ENCODE measurements around the gene RCBTB1.
A peak's percentile ranks its signal among the peaks of the same experiment; 100 is the strongest.

Gene RCBTB1

DNA sequence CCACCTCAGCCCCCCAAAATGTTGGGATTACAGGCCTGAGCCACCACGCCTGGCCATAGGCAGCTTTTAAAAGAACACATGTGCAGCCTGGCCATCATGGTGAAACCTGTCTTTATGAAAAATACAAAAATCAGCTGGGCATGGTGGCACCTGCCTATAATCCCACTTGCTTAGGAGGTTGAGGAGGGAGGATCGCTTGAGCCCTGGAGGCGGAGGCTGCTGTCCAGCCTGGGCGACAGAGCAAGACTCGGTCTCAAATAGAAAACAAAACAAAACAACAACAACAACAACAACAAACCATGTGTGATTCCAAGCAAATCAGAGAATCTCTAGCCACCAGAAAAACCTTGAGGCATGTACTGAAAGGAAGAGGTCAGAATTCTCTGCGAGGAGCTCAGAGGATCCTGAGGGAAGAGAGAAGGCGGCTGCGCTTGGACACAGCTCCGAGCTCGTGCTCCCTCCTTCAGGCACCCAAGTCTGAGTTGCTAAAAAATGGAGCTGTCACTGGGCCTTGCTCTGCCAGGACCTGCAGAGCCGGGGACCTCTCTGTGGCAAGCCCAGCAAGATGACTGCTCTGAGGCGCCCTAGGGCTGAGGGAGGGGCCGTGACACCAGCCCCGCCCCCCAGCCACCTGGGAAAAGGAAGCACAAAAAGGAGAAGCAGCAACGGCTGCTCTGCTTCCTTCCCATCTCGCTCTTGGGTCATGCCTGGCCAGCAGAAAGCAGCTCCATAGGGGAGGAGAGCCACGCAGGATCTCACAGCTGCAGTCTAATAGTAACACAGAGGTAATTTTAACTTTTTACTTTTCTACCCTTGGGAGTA is 42.7 kb upstream of the RCBTB1 start, which contains the start of gene ARL11:
Gene ARL11, plus strand, starts transcription at position 677 of the 822 bp plus-strand sequence. CDS start 1,941 bp downstream, outside the sequence.
- TF ChIP-seq, protein P1, sequence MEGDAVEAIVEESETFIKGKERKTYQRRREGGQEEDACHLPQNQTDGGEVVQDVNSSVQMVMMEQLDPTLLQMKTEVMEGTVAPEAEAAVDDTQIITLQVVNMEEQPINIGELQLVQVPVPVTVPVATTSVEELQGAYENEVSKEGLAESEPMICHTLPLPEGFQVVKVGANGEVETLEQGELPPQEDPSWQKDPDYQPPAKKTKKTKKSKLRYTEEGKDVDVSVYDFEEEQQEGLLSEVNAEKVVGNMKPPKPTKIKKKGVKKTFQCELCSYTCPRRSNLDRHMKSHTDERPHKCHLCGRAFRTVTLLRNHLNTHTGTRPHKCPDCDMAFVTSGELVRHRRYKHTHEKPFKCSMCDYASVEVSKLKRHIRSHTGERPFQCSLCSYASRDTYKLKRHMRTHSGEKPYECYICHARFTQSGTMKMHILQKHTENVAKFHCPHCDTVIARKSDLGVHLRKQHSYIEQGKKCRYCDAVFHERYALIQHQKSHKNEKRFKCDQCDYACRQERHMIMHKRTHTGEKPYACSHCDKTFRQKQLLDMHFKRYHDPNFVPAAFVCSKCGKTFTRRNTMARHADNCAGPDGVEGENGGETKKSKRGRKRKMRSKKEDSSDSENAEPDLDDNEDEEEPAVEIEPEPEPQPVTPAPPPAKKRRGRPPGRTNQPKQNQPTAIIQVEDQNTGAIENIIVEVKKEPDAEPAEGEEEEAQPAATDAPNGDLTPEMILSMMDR (conservative IDR thresholded peaks at IDR 0.05) = no peak
- no peak for TF ChIP-seq ZFX (IDR thresholded peaks at IDR 0.05)
- no peak within 1 kb of the TSS for H3K27ac ChIP-seq

DNA sequence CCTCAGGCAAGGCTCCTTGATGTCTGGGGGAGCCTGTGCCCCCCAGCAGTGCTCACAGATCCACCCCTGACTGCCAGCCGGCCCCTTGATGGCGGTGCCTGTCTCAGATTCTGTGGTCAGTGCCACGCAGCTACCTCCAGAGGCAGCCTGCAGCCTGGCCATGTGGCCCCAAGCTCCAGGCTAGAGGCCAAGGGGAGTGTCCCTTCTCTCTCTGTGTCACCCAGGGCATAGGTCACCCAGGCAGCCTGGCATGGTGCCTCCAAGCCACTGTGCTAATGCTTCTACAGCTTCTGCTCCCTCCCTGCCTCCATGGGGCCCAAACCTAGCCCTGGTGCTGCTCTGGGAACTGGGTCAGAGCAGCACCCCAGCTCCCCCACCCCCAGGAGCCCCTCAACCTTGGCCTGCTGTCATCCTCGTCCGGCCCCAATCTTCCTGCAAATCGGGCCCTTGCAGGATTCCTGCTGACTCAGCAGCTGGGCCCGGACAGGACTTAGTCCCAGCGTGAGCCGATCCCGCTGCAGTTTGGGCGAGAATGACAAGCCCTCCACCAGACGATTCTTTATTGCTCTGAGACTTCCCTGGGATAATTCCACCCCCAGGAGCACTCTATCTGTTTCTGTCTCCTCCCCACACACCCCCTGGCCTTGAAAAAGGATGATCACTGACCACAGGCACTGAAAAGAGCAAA is 40.2 kb upstream of the RCBTB1 start:
- TF ChIP-seq, protein P1 (conservative IDR thresholded peaks at IDR 0.05) = no peak
- TF ChIP-seq ZFX (IDR thresholded peaks at IDR 0.05) = no peak
- 0 out of 2 replicates have a peak overlapping the region, but pooled peaks have one; percentile 1 for H3K27ac ChIP-seq

DNA sequence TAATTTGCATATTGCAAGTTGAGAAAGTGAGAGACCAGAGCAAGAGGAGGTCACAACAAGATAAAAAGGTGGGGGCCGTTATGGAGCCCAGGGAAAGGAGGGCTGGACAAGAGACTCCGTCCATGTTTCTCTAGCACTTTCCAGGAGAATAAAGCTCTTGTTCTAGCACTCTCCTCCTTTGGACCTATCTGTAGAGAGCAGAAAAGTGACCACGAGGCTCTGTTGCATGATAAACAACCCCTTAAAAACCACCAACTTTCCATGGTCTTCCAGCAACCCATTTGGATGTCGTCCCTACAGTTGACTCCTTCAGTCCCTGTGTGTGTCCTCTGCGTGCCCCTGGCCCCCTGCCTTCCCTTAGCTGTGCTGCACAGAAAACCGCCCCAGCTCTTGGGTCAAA is 38.9 kb upstream of the RCBTB1 start:
- H3K27ac ChIP-seq = no peak overlapping the region
- no peak for TF ChIP-seq ZFX (IDR thresholded peaks at IDR 0.05)
- TF ChIP-seq, protein P1 (conservative IDR thresholded peaks at IDR 0.05) = no peak

DNA sequence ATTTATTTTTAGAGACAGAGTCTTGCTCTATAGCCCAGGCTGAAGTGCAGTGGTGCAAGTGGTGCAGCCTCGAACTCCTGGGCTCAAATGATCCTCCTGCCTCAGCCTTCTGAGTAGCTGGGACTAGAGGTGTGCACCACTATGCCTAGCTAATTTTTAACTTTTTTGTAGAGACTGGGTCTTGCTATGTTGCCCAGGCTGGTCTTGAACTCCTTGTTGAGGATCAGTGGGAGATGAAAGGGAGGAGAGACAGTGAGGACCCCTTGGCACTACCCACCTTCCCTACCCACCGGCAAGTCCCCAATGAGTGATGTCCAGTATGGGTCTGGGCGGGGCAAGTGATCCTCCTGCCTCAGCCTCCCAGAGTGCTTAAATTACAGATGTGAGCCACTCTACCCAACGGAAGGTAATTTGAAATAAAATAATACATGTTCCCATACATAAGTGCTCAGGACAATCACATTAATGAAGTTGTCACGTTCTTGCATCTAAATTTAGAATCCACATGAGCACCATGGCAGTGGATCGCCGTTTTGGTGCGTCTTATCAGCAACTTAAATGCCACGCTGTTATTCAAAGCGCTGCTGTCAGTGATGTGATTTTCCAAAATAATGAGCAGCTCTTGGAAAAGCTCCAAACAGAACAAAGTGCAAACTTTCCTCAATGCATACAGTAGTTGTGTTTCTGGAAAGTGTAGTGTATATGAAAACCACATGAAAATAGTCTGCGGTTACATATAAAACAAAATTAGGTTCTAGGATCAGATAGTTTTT is 37.0 kb upstream of the RCBTB1 start:
- H3K27ac ChIP-seq = no peak overlapping the region
- TF ChIP-seq, protein P1 (conservative IDR thresholded peaks at IDR 0.05) = no peak
- TF ChIP-seq ZFX (IDR thresholded peaks at IDR 0.05) = no peak

DNA sequence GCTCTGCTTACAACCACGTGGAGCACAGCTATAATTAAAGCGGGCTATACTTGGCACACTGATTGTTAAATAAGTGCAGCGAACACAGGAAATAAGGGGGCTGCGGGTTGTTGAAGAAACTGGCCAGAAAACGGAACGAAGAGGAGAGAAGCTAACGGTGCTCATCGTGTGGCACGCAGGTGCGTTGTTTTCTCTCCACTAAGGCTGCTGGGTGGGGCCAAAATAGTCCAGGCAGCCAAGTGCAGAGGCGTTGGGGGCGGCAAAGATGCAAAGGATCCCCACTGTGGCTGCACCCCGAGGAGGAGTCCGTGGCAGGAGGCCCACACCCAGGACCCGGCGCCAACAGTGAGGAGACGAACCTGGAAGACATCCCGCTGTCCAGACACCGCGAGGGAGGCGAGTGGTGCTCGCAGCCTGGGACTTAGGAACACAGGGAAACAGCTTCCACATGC is 34.8 kb upstream of the RCBTB1 start:
- TF ChIP-seq, protein P1 (conservative IDR thresholded peaks at IDR 0.05) = no peak
- no peak for TF ChIP-seq ZFX (IDR thresholded peaks at IDR 0.05)
- no peak overlapping the region for H3K27ac ChIP-seq

GRCh38 chr13:49616676-49617065 is 31.3 kb upstream of the RCBTB1 start:
- no peak overlapping the region for H3K27ac ChIP-seq
- TF ChIP-seq, protein P1 (conservative IDR thresholded peaks at IDR 0.05) = no peak
- TF ChIP-seq ZFX (IDR thresholded peaks at IDR 0.05) = no peak

Measured in C4-2B (cell line).